NCI-H2081 (cell line): Measurements from ENCODE around the gene DIS3.
"Not testable (repeated sequence)": the region's sequence is repeated elsewhere in the genome, so short reads cannot be mapped to it uniquely, and the experiment has no call there.

Experiments
- DNase-seq, 2 experiments: peaks; one replicate each; lab custom pipeline; 2025; lab: John Stamatoyannopoulos, UW

The DIS3 gene

GRCh38 chr13:72781451-72782439 lies at the start of gene DIS3, which contains the start of gene PIBF1:
Gene DIS3 (minus strand): TSS chr13:72781900. CDS start chr13:72781832, 68 bp downstream.
Gene PIBF1 (plus strand): TSS chr13:72782133. CDS start chr13:72783470, 1,337 bp downstream.
- peak; percentile 96 to 98 for DNase-seq

GRCh38 chr13:72823724-72824123 lies 42.0 kb upstream of the DIS3 start:
- DNase-seq = no peak

- DNase-seq = no peak
Measured at GRCh38 chr13:72823081-72823480, 41.4 kb upstream of the DIS3 start.

GRCh38 chr13:72820898-72821279 lies 39.2 kb upstream of the DIS3 start:
- DNase-seq = no peak

- no peak for DNase-seq
Measured at GRCh38 chr13:72820156-72820897, 38.6 kb upstream of the DIS3 start.

- DNase-seq = peak in 1 of 2 experiments; percentile 25
Measured at GRCh38 chr13:72808917-72809500, 27.3 kb upstream of the DIS3 start.

GRCh38 chr13:72806514-72806913 lies 24.8 kb upstream of the DIS3 start:
- DNase-seq = not testable (repeated sequence)

GRCh38 chr13:72805676-72806346 lies 24.1 kb upstream of the DIS3 start:
- DNase-seq = no peak

- DNase-seq = no peak
Measured at GRCh38 chr13:72804301-72804700, 22.6 kb upstream of the DIS3 start.

- no peak for DNase-seq
Measured at GRCh38 chr13:72798817-72799216, 17.1 kb upstream of the DIS3 start.

GRCh38 chr13:72792640-72793039 lies 10.9 kb upstream of the DIS3 start:
- DNase-seq = no peak

- DNase-seq = no peak
Measured at GRCh38 chr13:72788831-72789230, 7.1 kb upstream of the DIS3 start.

- DNase-seq = not testable (repeated sequence)
Measured at GRCh38 chr13:72784679-72785078, 3.0 kb upstream of the DIS3 start.

GRCh38 chr13:72782717-72783116 lies 1.0 kb upstream of the DIS3 start:
- no peak for DNase-seq

GRCh38 chr13:72774019-72774418 lies 7.7 kb downstream of the DIS3 start:
- no peak for DNase-seq

- no peak for DNase-seq
Measured at GRCh38 chr13:72763411-72763810, 18.3 kb downstream of the DIS3 start.

- no peak for DNase-seq
Measured at GRCh38 chr13:72760189-72760588, 21.5 kb downstream of the DIS3 start.

GRCh38 chr13:72757792-72758535 lies 23.7 kb downstream of the DIS3 start:
- no peak for DNase-seq

GRCh38 chr13:72754111-72754510 lies 27.6 kb downstream of the DIS3 start:
- DNase-seq = no peak

GRCh38 chr13:72751220-72751619 lies 30.5 kb downstream of the DIS3 start:
- DNase-seq = no peak

GRCh38 chr13:72745260-72745659 lies 36.4 kb downstream of the DIS3 start:
- no peak for DNase-seq
